ENCODE measurements around the gene ISL1.

The ISL1 gene

DNA sequence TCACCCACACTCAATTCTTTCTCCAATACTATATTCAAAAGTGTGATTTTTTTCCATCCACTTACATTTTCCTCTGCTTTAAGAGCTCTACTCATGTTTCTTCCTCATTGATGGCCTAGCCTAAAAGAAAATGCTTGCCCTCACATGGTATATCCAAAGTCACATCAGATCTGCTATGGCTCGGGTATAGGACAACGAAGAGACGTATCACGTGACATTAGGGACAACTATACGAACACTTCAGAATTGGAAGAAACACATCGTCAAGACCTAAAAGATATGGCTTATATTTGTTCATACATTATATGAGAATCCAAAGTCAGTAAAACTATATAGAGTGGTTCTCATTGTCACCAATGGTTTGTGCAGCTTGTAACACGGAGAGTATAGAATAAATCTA lies 8.2 kb upstream of the ISL1 start:
- ChIA-PET CTCF (no interaction called here), POLR2A (no interaction called here)
- Histone ChIP-seq H3K27me3 (replicated peaks in 2 of 5; ENCODE audit: control insufficient read depth in 4 of 5, insufficient read depth in 5 of 5, low read length in 4 of 5) (peaks cover 9 to 65% (median 33%) of the 10 kb centered on the region in 5 experiments), H3K4me3 (ENCODE audit: control insufficient read depth in 1 of 7, extremely low read depth in 1 of 7, insufficient read depth in 4 of 7, low read depth in 2 of 7, low read length in 6 of 7) (no peak overlapping the region), H3K9me3 (ENCODE audit: control extremely low read depth in 1 of 5, control insufficient read depth in 4 of 5, insufficient read depth in 2 of 5, low read depth in 1 of 5, low read length in 4 of 5) (peaks cover 0 to 5% (median 2%) of the 10 kb centered on the region in 5 experiments), H3K27ac (ENCODE audit: insufficient read depth in 1 of 2, low read depth in 1 of 2, low read length in 2 of 2, poor library complexity in 1 of 2, severe bottlenecking in 2 of 2) (no peak overlapping the region), H3K36me3 (ENCODE audit: control insufficient read depth in 4 of 4, insufficient read depth in 4 of 4, low read length in 3 of 4) (no peaks in the 10 kb centered on the region), H3K4me1 (ENCODE audit: control extremely low read depth in 1 of 4, control insufficient read depth in 4 of 4, insufficient read depth in 4 of 4, low read length in 3 of 4) (peaks cover 0 to 5% (median 0%) of the 10 kb centered on the region in 4 experiments)
- 98% methylated on average over 6 of the region's 7 CpGs for WGBS (ENCODE audit: insufficient coverage)
- no peak for DNase-seq

DNA sequence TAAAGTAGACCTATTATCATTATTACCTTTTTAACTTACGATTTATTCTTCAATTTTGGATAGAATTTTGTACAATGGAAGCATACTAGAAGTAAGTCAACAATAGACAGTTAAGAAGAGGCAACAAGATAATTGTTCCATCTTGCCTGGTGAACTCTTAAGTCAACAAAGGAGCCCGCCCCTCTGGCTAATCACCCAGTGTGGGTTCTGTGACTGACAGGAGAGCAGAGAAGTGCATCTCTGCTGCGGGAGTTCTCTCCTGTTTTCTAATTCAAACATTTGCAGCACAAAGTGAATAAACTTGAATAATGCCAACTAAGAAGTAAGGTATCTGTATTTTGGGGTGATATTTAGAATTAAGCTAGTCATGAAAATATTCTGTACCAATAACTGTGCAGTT lies 6.7 kb upstream of the ISL1 start:
- H3K27ac ChIP-seq (ENCODE audit: insufficient read depth in 1 of 2, low read depth in 1 of 2, low read length in 2 of 2, poor library complexity in 1 of 2, severe bottlenecking in 2 of 2) = no peak overlapping the region
- H3K9me3 ChIP-seq (ENCODE audit: control extremely low read depth in 1 of 5, control insufficient read depth in 4 of 5, insufficient read depth in 2 of 5, low read depth in 1 of 5, low read length in 4 of 5) = peaks cover 0 to 5% (median 2%) of the 10 kb centered on the region in 5 experiments
- H3K36me3 ChIP-seq (ENCODE audit: control insufficient read depth in 4 of 4, insufficient read depth in 4 of 4, low read length in 3 of 4) = no peaks in the 10 kb centered on the region
- H3K4me1 ChIP-seq (ENCODE audit: control extremely low read depth in 1 of 4, control insufficient read depth in 4 of 4, insufficient read depth in 4 of 4, low read length in 3 of 4) = peaks cover 0 to 5% (median 0%) of the 10 kb centered on the region in 4 experiments
- no peak for DNase-seq
- POLR2A ChIA-PET = no interaction called here
- no peak overlapping the region for H3K4me3 ChIP-seq (ENCODE audit: control insufficient read depth in 1 of 7, extremely low read depth in 1 of 7, insufficient read depth in 4 of 7, low read depth in 2 of 7, low read length in 6 of 7)
- WGBS (ENCODE audit: insufficient coverage) = no CpG with 5 or more reads among the region's 3 CpGs
- peaks cover 21 to 80% (median 42%) of the 10 kb centered on the region in 5 experiments for H3K27me3 ChIP-seq (replicated peaks in 2 of 5; ENCODE audit: control insufficient read depth in 4 of 5, insufficient read depth in 5 of 5, low read length in 4 of 5)
- CTCF ChIA-PET = no interaction called here

- POLR2A ChIA-PET = no interaction called here
- 13% methylated on average over 36 of the region's 40 CpGs for WGBS (ENCODE audit: insufficient coverage)
- CTCF ChIA-PET = interaction anchor here (1.0 kb wide), 1 partner anchor 11 kb away, joined by 4 read pairs; no protein-coding TSS in a partner anchor
Observed at GRCh38 chr5:51377151-51378060, 5.8 kb upstream of the ISL1 start.

DNA sequence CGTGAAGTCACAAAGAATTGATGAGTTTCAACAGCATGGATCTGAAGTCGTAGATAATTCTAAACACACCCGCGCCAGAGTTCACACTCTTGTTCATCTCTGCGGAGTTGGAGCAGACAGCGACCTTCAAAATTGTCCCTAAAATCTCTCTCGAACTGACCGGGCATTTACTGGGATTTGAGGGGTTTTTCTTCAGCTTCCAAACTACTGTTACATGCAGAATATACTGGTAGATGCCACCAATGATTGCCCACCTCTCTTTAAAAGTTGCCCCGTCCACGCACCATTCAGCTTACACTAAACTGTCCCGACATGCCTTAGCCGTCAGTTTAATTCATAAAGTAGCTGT lies 5.2 kb upstream of the ISL1 start:
- ChIA-PET POLR2A (no interaction called here), CTCF (interaction anchor here (1.0 kb wide), 1 partner anchor 10 kb away, joined by 4 read pairs; no protein-coding TSS in a partner anchor)
- Histone ChIP-seq H3K36me3 (ENCODE audit: control insufficient read depth in 4 of 4, insufficient read depth in 4 of 4, low read length in 3 of 4) (no peaks in the 10 kb centered on the region), H3K4me3 (ENCODE audit: control insufficient read depth in 1 of 7, extremely low read depth in 1 of 7, insufficient read depth in 4 of 7, low read depth in 2 of 7, low read length in 6 of 7) (no peak overlapping the region), H3K9me3 (ENCODE audit: control extremely low read depth in 1 of 5, control insufficient read depth in 4 of 5, insufficient read depth in 2 of 5, low read depth in 1 of 5, low read length in 4 of 5) (peaks cover 0 to 5% (median 2%) of the 10 kb centered on the region in 5 experiments), H3K27me3 (replicated peaks in 2 of 5; ENCODE audit: control insufficient read depth in 4 of 5, insufficient read depth in 5 of 5, low read length in 4 of 5) (peaks cover 21 to 95% (median 56%) of the 10 kb centered on the region in 5 experiments), H3K4me1 (ENCODE audit: control extremely low read depth in 1 of 4, control insufficient read depth in 4 of 4, insufficient read depth in 4 of 4, low read length in 3 of 4) (peaks cover 0 to 11% (median 5%) of the 10 kb centered on the region in 4 experiments), H3K27ac (ENCODE audit: insufficient read depth in 1 of 2, low read depth in 1 of 2, low read length in 2 of 2, poor library complexity in 1 of 2, severe bottlenecking in 2 of 2) (no peak overlapping the region)
- DNase-seq = no peak
- WGBS (ENCODE audit: insufficient coverage) = 17% methylated on average over 12 of the region's 12 CpGs

More at GRCh38 chr5:51377151-51378060, 5.8 kb upstream of the ISL1 start:
- DNase-seq = no peak
- no peak overlapping the region for H3K4me3 ChIP-seq (ENCODE audit: control insufficient read depth in 1 of 7, extremely low read depth in 1 of 7, insufficient read depth in 4 of 7, low read depth in 2 of 7, low read length in 6 of 7)
- peaks cover 0 to 5% (median 0%) of the 10 kb centered on the region in 4 experiments for H3K4me1 ChIP-seq (ENCODE audit: control extremely low read depth in 1 of 4, control insufficient read depth in 4 of 4, insufficient read depth in 4 of 4, low read length in 3 of 4)
- no peaks in the 10 kb centered on the region for H3K36me3 ChIP-seq (ENCODE audit: control insufficient read depth in 4 of 4, insufficient read depth in 4 of 4, low read length in 3 of 4)
- H3K27ac ChIP-seq (ENCODE audit: insufficient read depth in 1 of 2, low read depth in 1 of 2, low read length in 2 of 2, poor library complexity in 1 of 2, severe bottlenecking in 2 of 2) = no peak overlapping the region
- peaks cover 21 to 88% (median 50%) of the 10 kb centered on the region in 5 experiments for H3K27me3 ChIP-seq (replicated peaks in 2 of 5; ENCODE audit: control insufficient read depth in 4 of 5, insufficient read depth in 5 of 5, low read length in 4 of 5)
- peaks cover 0 to 5% (median 2%) of the 10 kb centered on the region in 5 experiments for H3K9me3 ChIP-seq (ENCODE audit: control extremely low read depth in 1 of 5, control insufficient read depth in 4 of 5, insufficient read depth in 2 of 5, low read depth in 1 of 5, low read length in 4 of 5)

GRCh38 chr5:51378448-51379330 lies 4.6 kb upstream of the ISL1 start:
- CTCF ChIA-PET = interaction anchor here (1.0 kb wide), 1 partner anchor 9 kb away, joined by 4 read pairs; no protein-coding TSS in a partner anchor
- Histone ChIP-seq H3K4me3 (ENCODE audit: control insufficient read depth in 1 of 7, extremely low read depth in 1 of 7, insufficient read depth in 4 of 7, low read depth in 2 of 7, low read length in 6 of 7) (peak overlapping the region in 1 of 7 experiments; percentile 33), H3K9me3 (ENCODE audit: control extremely low read depth in 1 of 5, control insufficient read depth in 4 of 5, insufficient read depth in 2 of 5, low read depth in 1 of 5, low read length in 4 of 5) (peaks cover 0 to 6% (median 2%) of the 10 kb centered on the region in 5 experiments), H3K27me3 (replicated peaks in 2 of 5; ENCODE audit: control insufficient read depth in 4 of 5, insufficient read depth in 5 of 5, low read length in 4 of 5) (peaks cover 23 to 97% (median 60%) of the 10 kb centered on the region in 5 experiments), H3K27ac (ENCODE audit: insufficient read depth in 1 of 2, low read depth in 1 of 2, low read length in 2 of 2, poor library complexity in 1 of 2, severe bottlenecking in 2 of 2) (no peak overlapping the region), H3K36me3 (ENCODE audit: control insufficient read depth in 4 of 4, insufficient read depth in 4 of 4, low read length in 3 of 4) (no peaks in the 10 kb centered on the region), H3K4me1 (ENCODE audit: control extremely low read depth in 1 of 4, control insufficient read depth in 4 of 4, insufficient read depth in 4 of 4, low read length in 3 of 4) (peaks cover 0 to 15% (median 8%) of the 10 kb centered on the region in 4 experiments)
- peak in 1 of 3 donors; percentile 28 for DNase-seq
- POLR2A ChIA-PET = no interaction called here
- 2% methylated on average over 33 of the region's 37 CpGs for WGBS (ENCODE audit: insufficient coverage)

- 5% methylated on average over 2 of the region's 4 CpGs for WGBS (ENCODE audit: insufficient coverage)
- Histone ChIP-seq H3K9me3 (ENCODE audit: control extremely low read depth in 1 of 5, control insufficient read depth in 4 of 5, insufficient read depth in 2 of 5, low read depth in 1 of 5, low read length in 4 of 5) (peaks cover 0 to 8% (median 2%) of the 10 kb centered on the region in 5 experiments), H3K27me3 (replicated peaks in 2 of 5; ENCODE audit: control insufficient read depth in 4 of 5, insufficient read depth in 5 of 5, low read length in 4 of 5) (peaks cover 23 to 97% (median 66%) of the 10 kb centered on the region in 5 experiments), H3K36me3 (ENCODE audit: control insufficient read depth in 4 of 4, insufficient read depth in 4 of 4, low read length in 3 of 4) (no peaks in the 10 kb centered on the region), H3K4me1 (ENCODE audit: control extremely low read depth in 1 of 4, control insufficient read depth in 4 of 4, insufficient read depth in 4 of 4, low read length in 3 of 4) (peaks cover 0 to 17% (median 8%) of the 10 kb centered on the region in 4 experiments), H3K4me3 (ENCODE audit: control insufficient read depth in 1 of 7, extremely low read depth in 1 of 7, insufficient read depth in 4 of 7, low read depth in 2 of 7, low read length in 6 of 7) (no peak overlapping the region), H3K27ac (ENCODE audit: insufficient read depth in 1 of 2, low read depth in 1 of 2, low read length in 2 of 2, poor library complexity in 1 of 2, severe bottlenecking in 2 of 2) (no peak overlapping the region)
- ChIA-PET POLR2A (no interaction called here), CTCF (no interaction called here)
- no peak for DNase-seq
Observed at GRCh38 chr5:51379331-51379700, 3.9 kb upstream of the ISL1 start.

Data from common myeloid progenitor, CD34-positive (primary cell).